NCI-H2171 (cell line): Measurements from ENCODE around the gene MEIOB.

Experiments used
- DNase-seq: peaks from one replicate; lab custom pipeline; 2025; lab: John Stamatoyannopoulos, UW

The MEIOB gene

DNA sequence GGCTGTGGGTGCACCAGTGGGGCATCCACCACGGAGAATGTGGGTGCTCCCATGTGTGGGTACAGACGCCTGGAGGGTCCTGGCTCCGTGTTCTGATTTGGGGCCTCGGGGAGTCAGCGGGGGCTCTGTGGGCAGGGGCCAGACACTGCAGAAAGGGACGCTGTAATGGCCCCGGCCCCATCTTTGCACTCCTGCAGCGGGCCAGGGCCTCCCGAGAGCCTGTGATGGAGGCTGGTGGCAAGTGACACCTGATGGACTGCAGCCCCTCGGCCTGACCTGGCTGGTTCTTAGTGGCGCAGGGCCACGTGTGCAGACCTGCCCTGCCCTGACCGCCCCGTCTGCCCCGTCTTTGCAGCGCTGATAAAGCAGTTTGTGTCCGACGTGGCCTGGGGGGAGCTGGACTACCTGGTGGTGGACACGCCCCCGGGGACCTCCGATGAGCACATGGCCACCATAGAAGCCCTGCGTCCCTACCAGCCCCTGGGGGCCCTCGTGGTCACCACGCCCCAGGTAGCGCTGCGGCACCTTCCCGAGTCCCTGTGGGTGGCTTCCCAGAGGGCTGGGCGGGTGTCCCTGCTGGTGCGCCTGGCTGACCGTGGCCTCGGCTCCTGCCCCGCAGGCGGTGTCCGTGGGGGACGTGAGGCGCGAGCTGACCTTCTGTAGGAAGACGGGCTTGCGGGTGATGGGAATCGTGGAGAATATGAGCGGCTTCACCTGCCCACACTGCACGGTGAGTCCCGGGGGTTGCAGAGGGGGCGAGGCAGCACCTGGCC, 84.5 kb downstream of the MEIOB start:
- no peak for DNase-seq

- DNase-seq, result no peak
Observed at GRCh38 chr16:1787056-1787321, 85.0 kb downstream of the MEIOB start.

GRCh38 chr16:1786242-1787055, 85.5 kb downstream of the MEIOB start:
- no peak for DNase-seq

GRCh38 chr16:1785846-1786170, 86.2 kb downstream of the MEIOB start:
- no peak for DNase-seq

GRCh38 chr16:1784977-1785845, 86.8 kb downstream of the MEIOB start:
- DNase-seq, result no peak
